GM12878 (cell line): Measurements from ENCODE around the gene GCSAM. TPM values are rescaled to one million over a fixed set of nuclear protein-coding genes. Genes with fewer than 3 reads are reported as not detected.

Source experiments
- ATAC-seq: fragments of 200-7000 bp; cut with Tn5 transposase; 3 replicates; pipeline ENCODE4 v1.9.1; 2020; ENCODE audit warnings: mild to moderate bottlenecking, moderate library complexity
- BruUV-seq: library from RNA; stranded (reverse); fragments of 400-500 nt; replicated peaks from 2 replicates; lab custom pipeline; 2021; lab: Mats Ljungman, UMichigan
- CTCF ChIA-PET: fragments of 300-600 bp; sonication (Branson Sonifier 250); formaldehyde crosslinking; extraction: SDS; loops from one replicate; lab custom pipeline; 2021; ENCODE audit warnings: inconsistent platforms; lab: Yijun Ruan, JAX
- POLR2A ChIA-PET: fragments of 350-600 bp; formaldehyde crosslinking; extraction: SDS; loops from one replicate; lab custom pipeline; 2021; ENCODE audit warnings: inconsistent platforms; lab: Charles Lee
- RAD21 ChIA-PET: fragments of 300-600 bp; sonication (Branson Sonifier 250); formaldehyde crosslinking; loops from one replicate; lab custom pipeline; 2023; ENCODE audit warnings: antibody characterized with exemption; ENCODE audit not compliant: unreplicated experiment; lab: Charles Lee
- SMC1A ChIA-PET: fragments of 300-600 bp; sonication (Branson Sonifier 250); formaldehyde crosslinking; loops from one replicate; lab custom pipeline; 2023; ENCODE audit not compliant: unreplicated experiment, uncharacterized antibody; lab: Charles Lee
- DNase-seq: peaks from one replicate; pipeline ENCODE4 v3.0.0-alpha.2; 2011; ENCODE audit warnings: low read depth, low spot score
- FAIRE-seq: peaks from 3 replicates; lab custom pipeline; 2011; peaks lifted over from hg19 to GRCh38; lab: Jason Lieb, UNC
- H2AFZ ChIP-seq: 2 replicates; pipeline ENCODE4 v1.6.0; 2011; ENCODE audit warnings: low read depth, low read length, control low read depth; ENCODE audit not compliant: control insufficient read depth
- H3K27ac ChIP-seq: 2 replicates; pipeline ENCODE4 v1.5.1; 2011; ENCODE audit warnings: control low read depth; ENCODE audit not compliant: control insufficient read depth, insufficient read depth
- H3K27me3 ChIP-seq, 2 experiments: replicated peaks in 1 of 2; 2 replicates each; pipeline versions ENCODE4 v1.6.0 to v1.6.1; 2011; ENCODE audit warnings: low read length in 1 of 2; ENCODE audit not compliant: control insufficient read depth in 2 of 2, insufficient read depth in 2 of 2
- H3K36me3 ChIP-seq, 2 experiments: 2 replicates each; pipeline ENCODE4 v1.5.1; 2011; ENCODE audit warnings: low read length in 1 of 2; ENCODE audit not compliant: control insufficient read depth in 2 of 2, insufficient read depth in 2 of 2
- H3K4me1 ChIP-seq: 2 replicates; pipeline ENCODE4 v1.6.1; 2011; ENCODE audit warnings: mild to moderate bottlenecking, low read length, moderate library complexity, mixed read lengths; ENCODE audit not compliant: control insufficient read depth, insufficient read depth
- H3K4me2 ChIP-seq: 2 replicates; pipeline ENCODE4 v1.6.0; 2011; ENCODE audit warnings: control low read depth; ENCODE audit not compliant: control insufficient read depth, insufficient read depth
- H3K4me3 ChIP-seq: fragments of 200-600 bp; sonication (generic); 2 replicates; pipeline ENCODE4 v1.5.1; 2016
- H3K79me2 ChIP-seq: 2 replicates; pipeline ENCODE4 v1.6.0; 2011; ENCODE audit warnings: low read length; ENCODE audit not compliant: control insufficient read depth, insufficient read depth
- H3K9ac ChIP-seq: 2 replicates; pipeline ENCODE4 v1.8.0; 2011; ENCODE audit warnings: low read length, control low read depth, mixed read lengths; ENCODE audit not compliant: control insufficient read depth, insufficient read depth
- H3K9me3 ChIP-seq: replicated peaks from 3 replicates; pipeline ENCODE4 v1.5.1; 2011; ENCODE audit warnings: mild to moderate bottlenecking, low read length; ENCODE audit not compliant: control insufficient read depth, insufficient read depth
- H4K20me1 ChIP-seq: 2 replicates; pipeline ENCODE4 v1.6.0; 2011; ENCODE audit not compliant: control insufficient read depth, insufficient read depth
- ATF2 ChIP-seq: IDR thresholded peaks from 2 replicates; pipeline ENCODE4 v1.6.1; 2012; ENCODE audit warnings: low read length, inconsistent platforms
- BHLHE40 ChIP-seq, 2 experiments: fragments of 450-650 bp in 1 of 2; IDR thresholded peaks; 2 replicates each; pipeline ENCODE4 v1.6.1; 2011 to 2017; ENCODE audit warnings: low read depth in 2 of 2, borderline replicate concordance in 1 of 2, improper control_type of control experiment in 1 of 2, low read length in 1 of 2, mild to moderate bottlenecking in 1 of 2
- E2F8 ChIP-seq: fragments of 450-650 bp; IDR thresholded peaks from 2 replicates; pipeline ENCODE4 v1.6.1; 2018; ENCODE audit warnings: mild to moderate bottlenecking, low read depth, moderate library complexity; ENCODE audit not compliant: partially characterized antibody
- FOXM1 ChIP-seq: IDR thresholded peaks from 2 replicates; pipeline ENCODE4 v1.6.1; 2012; ENCODE audit warnings: low read depth, mild to moderate bottlenecking, inconsistent platforms, low read length, moderate library complexity
- HDAC2 ChIP-seq: fragments of 200-600 bp; sonication (generic); IDR thresholded peaks from 2 replicates; pipeline ENCODE4 v1.6.1; 2017
- KDM1A ChIP-seq: fragments of 200-600 bp; sonication (generic); IDR thresholded peaks from 2 replicates; pipeline ENCODE4 v1.6.1; 2016; ENCODE audit warnings: borderline replicate concordance
- KLF5 ChIP-seq: fragments of 450-650 bp; IDR thresholded peaks from 2 replicates; pipeline ENCODE4 v1.6.1; 2014; ENCODE audit warnings: mild to moderate bottlenecking; ENCODE audit not compliant: partially characterized antibody
- LARP7 ChIP-seq: fragments of 450-650 bp; IDR thresholded peaks from 2 replicates; pipeline ENCODE4 v1.6.1; 2017; ENCODE audit warnings: mild to moderate bottlenecking
- MTA3 ChIP-seq: IDR thresholded peaks from 2 replicates; pipeline ENCODE4 v1.6.1; 2012; ENCODE audit warnings: low read length, inconsistent platforms, borderline replicate concordance
- NRF1 ChIP-seq: conservative IDR thresholded peaks from 2 replicates; pipeline ENCODE4 v1.6.1; 2011; ENCODE audit warnings: mild to moderate bottlenecking, low read depth, low read length, improper control_type of control experiment
- PAX5 ChIP-seq: IDR thresholded peaks from 2 replicates; pipeline ENCODE4 v1.6.1; 2011; ENCODE audit warnings: low read depth, low read length, borderline replicate concordance
- RAD51 ChIP-seq: fragments of 450-650 bp; IDR thresholded peaks from 2 replicates; pipeline ENCODE4 v1.6.1; 2016; ENCODE audit warnings: moderate library complexity, mild to moderate bottlenecking, inconsistent platforms
- RBBP5 ChIP-seq: fragments of 200-600 bp; sonication (generic); conservative IDR thresholded peaks from 2 replicates; pipeline ENCODE4 v1.6.1; 2016
- SMAD1 ChIP-seq: fragments of 450-650 bp; IDR thresholded peaks from 2 replicates; pipeline ENCODE4 v1.6.1; 2018; ENCODE audit warnings: mild to moderate bottlenecking, low read depth; ENCODE audit not compliant: partially characterized antibody
- SMC3 ChIP-seq: IDR thresholded peaks from 2 replicates; pipeline ENCODE4 v1.6.1; 2011; ENCODE audit warnings: low read length, improper control_type of control experiment, borderline replicate concordance
- SP1 ChIP-seq: IDR thresholded peaks from one replicate; pipeline ENCODE4 v1.6.1; 2011; ENCODE audit warnings: low read depth, low read length
- STAT3 ChIP-seq: IDR thresholded peaks from 2 replicates; pipeline ENCODE4 v1.6.1; 2011; ENCODE audit warnings: low read depth, low read length, improper control_type of control experiment
- TAF1 ChIP-seq: IDR thresholded peaks from 2 replicates; pipeline ENCODE4 v1.6.1; 2011; ENCODE audit warnings: mild to moderate bottlenecking, low read depth, low read length, borderline replicate concordance
- USF2 ChIP-seq: IDR thresholded peaks from 2 replicates; pipeline ENCODE4 v1.6.1; 2011; ENCODE audit warnings: low read depth, low read length, improper control_type of control experiment, borderline replicate concordance
- ZNF217 ChIP-seq: fragments of 450-650 bp; IDR thresholded peaks from 2 replicates; pipeline ENCODE4 v1.6.1; 2017; ENCODE audit warnings: antibody characterized with exemption, mild to moderate bottlenecking
- ZNF274 ChIP-seq: IDR thresholded peaks from one replicate; pipeline ENCODE4 v1.8.0; 2011; ENCODE audit not compliant: insufficient read length, insufficient read depth
- ZNF622 ChIP-seq: fragments of 450-650 bp; IDR thresholded peaks from 2 replicates; pipeline ENCODE4 v1.6.1; 2017; ENCODE audit warnings: mild to moderate bottlenecking, inconsistent platforms
- WGBS: methylation state at CpG from one replicate; pipeline ENCODE4 v1.1.6; 2016; ENCODE audit warnings: low lambda C conversion rate; ENCODE audit not compliant: insufficient replicate concordance, insufficient coverage; ENCODE audit errors: missing lambda C conversion rate; 5-methylcytosine and 5-hydroxymethylcytosine counted together
- in situ Hi-C: fragments of 300-500 bp; cut with MboI; formaldehyde crosslinking; loops from 9 replicates; pipeline ENCODE4 v1.14.3; 2018; ENCODE audit warnings: mixed read lengths
- intact Hi-C: fragments of 100-400 bp; cut with micrococcal nuclease; formaldehyde crosslinking; loops from one replicate; pipeline ENCODE4 v1.14.2; 2022; ENCODE audit not compliant: unreplicated experiment
- polyA plus RNA-seq, 11 experiments: library from polyadenylated mRNA; depleted of rRNA in 4 of 11; unstranded in 6 of 11; stranded (reverse) in 5 of 11; fragments of >200 nt; fragmentation: Nextera tagmentation in 4 of 11; fragmentation: Illumina TruSeq in 1 of 11; extraction: Ambion mirVana in 4 of 11; extraction: Trizol in 1 of 11; gene quantifications; 1 replicate in 1 of 11; 2 replicates in 10 of 11; pipeline versions ENCODE4 v1.2.1 to v1.2.3, GENCODE V29; 2011 to 2016; ENCODE audit warnings: inconsistent platforms in 2 of 11, missing spikeins in 2 of 11, low read depth in 1 of 11
- total RNA-seq, 4 experiments: library from RNA; depleted of rRNA in 3 of 4; stranded (reverse); fragments of >200 nt in 3 of 4; fragmentation: Illumina TruSeq in 1 of 4; extraction: Trizol in 1 of 4; gene quantifications; 2 replicates each; pipeline versions ENCODE4 v1.2.1 to v1.2.3, GENCODE V29; 2013 to 2021

Gene GCSAM
- total and polyA plus RNA-seq, 10 of the 15 experiments (the other 5 are each of a cell fraction or from before 2014, with no cell fraction given) = 81.5 to 407 (median 107) TPM

GRCh38 chr3:112116748-112117186 is 16.3 kb downstream of the GCSAM start:
- H3K4me3 ChIP-seq = peak overlapping the region; percentile 48
- under 1% methylated on average over 13 of the region's 13 CpGs for WGBS
- SMC1A ChIA-PET = interaction anchor here (0.5 to 9.4 kb wide), 10 partner anchors 15 to 396 kb away, joined by 3 to 489 read pairs (median 3); partner anchors contain the start of genes GCSAM and SLC9C1
- ATAC-seq (peak; percentile 2), DNase-seq (no peak), FAIRE-seq (no peak)
- no peaks in the 10 kb centered on the region for H3K27me3 ChIP-seq
- H3K4me2 ChIP-seq = peak overlapping the region; percentile 53
- POLR2A ChIA-PET = interaction anchor here (0.5 to 9.4 kb wide), 8 partner anchors 14 to 383 kb away, joined by 3 to 345 read pairs (median 4); partner anchors contain the start of genes BTLA and GCSAM
- peak overlapping the region; percentile 95 for H3K27ac ChIP-seq
- no peaks in the 10 kb centered on the region for H4K20me1 ChIP-seq
- in situ Hi-C loops = no loop called here
- H3K9ac ChIP-seq = peak overlapping the region; percentile 79
- intact Hi-C loops = loop anchor here (10.0 kb wide), 1 partner anchor 858 kb away; the partner anchor contains the start of gene CD200R1
- RAD21 ChIA-PET = interaction anchor here (0.9 to 7.4 kb wide), 10 partner anchors 15 to 396 kb away, joined by 3 to 457 read pairs (median 6); partner anchors contain the start of genes BTLA, CD200 and GCSAM
- CTCF ChIA-PET = interaction anchor here (1.1 to 9.2 kb wide), 4 partner anchors 15 to 415 kb away, joined by 4 to 226 read pairs (median 6); partner anchors contain the start of genes CD200, GCSAM and SLC9C1
- TSS peak; percentile 47 for BruUV-seq
- peaks cover 33% of the 10 kb centered on the region for H3K79me2 ChIP-seq
- no peaks in the 10 kb centered on the region for H3K9me3 ChIP-seq
- peaks cover 0 to 2% of the 10 kb centered on the region in 2 experiments; a peak in 2 of 4 replicates for H3K36me3 ChIP-seq
- H3K4me1 ChIP-seq = peaks cover 93% of the 10 kb centered on the region
- H2AFZ ChIP-seq = no peak overlapping the region
- TF ChIP-seq SMAD1 (no peak), USF2 (no peak), KLF5 (no peak), ATF2 (no peak), LARP7 (no peak), TAF1 (0 out of 2 replicates have a peak, but pooled peaks have one; percentile 25), KDM1A (no peak), PAX5 (no peak), E2F8 (no peak), RBBP5 (no peak), STAT3 (no peak), MTA3 (no peak), SMC3 (no peak), BHLHE40 (IDR thresholded peaks at IDR 0.05; ENCODE audit: borderline replicate concordance in 1 of 2, low read depth in 2 of 2, low read length in 1 of 2) (no peak), RAD51 (no peak), ZNF274 (no peak), NRF1 (no peak), ZNF622 (no peak), SP1 (no peak), ZNF217 (no peak), HDAC2 (no peak), FOXM1 (no peak)
